OCI-LY7 (cell line): ENCODE results near the gene ANKZF1.

Source experiments
- CTCF ChIP-seq: fragments of 200-600 bp; sonication (generic); conservative IDR thresholded peaks from 2 replicates; pipeline ENCODE4 v1.5.1; 2014; ENCODE audit warnings: mild to moderate bottlenecking, antibody characterized with exemption, low read length, moderate library complexity, mixed read lengths
- EZH2phosphoT487 ChIP-seq: fragments of 200-600 bp; sonication (generic); IDR thresholded peaks from 2 replicates; pipeline ENCODE4 v1.6.1; 2018; ENCODE audit warnings: low read depth, borderline replicate concordance, mild to moderate bottlenecking, mixed run types, antibody characterized with exemption, low read length, moderate library complexity, mixed read lengths

- 0 out of 2 replicates have a peak, but pooled peaks have one; percentile 21 for TF ChIP-seq CTCF
- TF ChIP-seq EZH2phosphoT487: no peak
These were observed 25.1 kb downstream of the ANKZF1 start for GRCh38 chr2:219254590-219255201.
